HG02840 (cell line): ENCODE data around the gene RABGAP1L.
"Not testable (repeated sequence)": the region's sequence is repeated elsewhere in the genome, so short reads cannot be mapped to it uniquely, and the experiment has no call there.

Experiments
- ATAC-seq: cut with Tn5 transposase; IDR thresholded peaks from one replicate; pipeline ENCODE4 v1.9.1; 2021; ENCODE audit warnings: mild to moderate bottlenecking, moderate library complexity, moderate number of reproducible peaks; ENCODE audit not compliant: unreplicated experiment, low FRiP score

RABGAP1L gene

DNA sequence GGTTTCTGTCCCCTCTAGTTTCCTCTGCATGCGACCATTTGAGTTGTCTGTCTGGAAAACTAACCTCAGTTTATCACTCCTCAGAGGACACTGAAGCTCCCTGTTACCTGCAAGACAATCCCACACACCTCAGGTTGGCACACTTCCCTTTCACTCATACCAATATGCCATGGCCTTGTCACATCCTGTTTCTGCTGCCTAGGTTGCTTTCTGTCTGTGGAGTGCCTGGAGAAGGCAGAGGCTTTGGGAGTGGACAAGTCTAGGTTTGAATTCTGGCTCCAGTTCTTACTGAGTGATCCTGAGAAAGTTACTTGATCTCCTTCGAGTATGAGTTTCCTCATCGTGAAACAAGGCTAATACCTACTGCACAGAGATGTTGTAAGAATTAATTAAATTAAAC lies 668.9 kb downstream of the RABGAP1L start:
- no peak for ATAC-seq

DNA sequence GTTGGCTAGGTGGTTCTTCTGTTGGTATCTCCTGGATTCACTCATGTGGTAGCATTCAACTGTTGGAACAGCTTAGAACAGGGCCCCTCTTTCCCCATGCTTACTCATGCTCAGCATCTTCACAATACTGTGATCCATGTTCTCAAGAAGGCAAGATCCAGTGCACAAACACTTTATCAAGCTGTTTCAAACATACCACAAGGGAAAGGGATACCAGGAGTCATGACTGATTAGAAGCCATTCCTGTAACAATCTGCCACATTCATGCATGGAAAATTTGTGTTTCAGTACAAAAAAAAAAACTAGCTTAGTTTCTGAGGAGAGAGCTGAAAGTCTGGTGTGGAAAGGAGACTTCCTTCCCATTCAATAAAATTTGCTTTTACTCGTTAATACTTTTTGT lies 670.7 kb downstream of the RABGAP1L start:
- no peak for ATAC-seq

DNA sequence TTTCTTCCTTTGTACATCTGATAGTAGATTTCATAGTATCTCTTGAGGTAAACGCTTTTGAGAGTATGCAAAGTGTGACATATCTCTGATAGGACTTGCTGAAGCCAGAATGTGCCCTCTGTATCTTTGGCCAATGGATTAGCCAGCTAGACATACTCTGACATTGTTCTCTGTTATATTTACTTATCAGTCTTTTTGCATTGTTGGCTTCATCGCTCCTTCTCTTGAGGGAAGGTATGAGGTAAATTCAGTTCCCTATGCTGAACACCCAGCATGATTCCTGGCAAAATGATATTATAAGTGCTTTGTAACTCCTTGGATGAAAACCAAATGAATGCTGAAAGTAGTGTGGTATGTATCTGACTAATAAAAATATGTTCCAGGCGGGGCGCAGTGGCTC lies 677.2 kb downstream of the RABGAP1L start:
- ATAC-seq: no peak

DNA sequence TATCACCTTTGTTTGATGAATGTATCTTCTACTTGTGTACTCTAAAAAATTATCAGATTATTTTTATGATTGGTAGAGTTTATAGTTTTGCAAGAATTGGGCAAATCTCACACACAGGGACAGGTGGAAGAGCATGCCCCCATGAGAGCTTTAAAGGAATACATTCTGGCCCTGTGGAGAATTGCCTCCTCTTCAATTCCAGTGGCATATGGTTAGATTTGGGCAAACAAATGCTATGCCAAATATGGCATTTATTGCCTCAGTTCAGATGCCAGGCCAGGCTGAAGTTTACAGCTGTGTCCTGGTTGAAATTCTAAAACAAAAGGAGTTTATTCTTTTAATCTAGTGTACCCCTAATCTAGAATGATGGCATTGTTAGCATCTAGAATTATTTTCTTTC lies 678.1 kb downstream of the RABGAP1L start:
- ATAC-seq: no peak

DNA sequence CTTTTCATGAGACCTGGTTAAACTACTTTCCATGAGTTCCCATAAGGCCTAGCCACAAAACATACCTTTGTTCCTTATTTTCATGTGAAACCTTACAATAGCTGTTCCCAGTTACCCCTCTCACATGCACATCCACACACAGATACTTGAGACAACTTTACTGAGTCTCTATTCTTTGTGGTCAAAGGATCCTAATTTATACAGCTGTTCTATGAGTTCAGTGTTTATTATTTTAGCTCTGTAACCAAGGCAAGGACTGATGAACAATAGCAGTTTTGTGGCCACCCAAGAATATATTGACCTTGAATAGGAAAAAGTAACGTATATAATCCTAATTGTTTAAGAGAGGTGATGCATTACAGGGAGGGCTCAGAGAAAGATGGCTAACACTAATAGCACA lies 679.9 kb downstream of the RABGAP1L start:
- no peak for ATAC-seq

DNA sequence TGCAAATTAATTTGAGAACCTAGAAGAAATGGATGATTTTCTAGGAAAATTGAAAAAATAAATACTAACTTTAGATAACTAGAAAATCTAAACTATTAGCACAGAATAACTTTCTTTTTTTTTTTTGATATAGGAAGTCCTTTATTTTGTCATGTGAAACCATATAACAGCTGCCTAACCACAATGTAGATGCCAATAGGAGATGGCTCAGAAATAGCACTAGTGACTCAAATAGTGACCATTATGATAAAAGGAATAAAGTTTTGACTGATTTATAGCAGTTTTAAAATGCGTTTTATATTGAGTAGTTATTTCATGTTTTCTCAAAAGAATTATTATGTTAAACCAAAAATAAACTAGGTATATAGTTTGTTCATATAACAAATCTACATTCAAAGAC lies 682.4 kb downstream of the RABGAP1L start:
- ATAC-seq: no peak

DNA sequence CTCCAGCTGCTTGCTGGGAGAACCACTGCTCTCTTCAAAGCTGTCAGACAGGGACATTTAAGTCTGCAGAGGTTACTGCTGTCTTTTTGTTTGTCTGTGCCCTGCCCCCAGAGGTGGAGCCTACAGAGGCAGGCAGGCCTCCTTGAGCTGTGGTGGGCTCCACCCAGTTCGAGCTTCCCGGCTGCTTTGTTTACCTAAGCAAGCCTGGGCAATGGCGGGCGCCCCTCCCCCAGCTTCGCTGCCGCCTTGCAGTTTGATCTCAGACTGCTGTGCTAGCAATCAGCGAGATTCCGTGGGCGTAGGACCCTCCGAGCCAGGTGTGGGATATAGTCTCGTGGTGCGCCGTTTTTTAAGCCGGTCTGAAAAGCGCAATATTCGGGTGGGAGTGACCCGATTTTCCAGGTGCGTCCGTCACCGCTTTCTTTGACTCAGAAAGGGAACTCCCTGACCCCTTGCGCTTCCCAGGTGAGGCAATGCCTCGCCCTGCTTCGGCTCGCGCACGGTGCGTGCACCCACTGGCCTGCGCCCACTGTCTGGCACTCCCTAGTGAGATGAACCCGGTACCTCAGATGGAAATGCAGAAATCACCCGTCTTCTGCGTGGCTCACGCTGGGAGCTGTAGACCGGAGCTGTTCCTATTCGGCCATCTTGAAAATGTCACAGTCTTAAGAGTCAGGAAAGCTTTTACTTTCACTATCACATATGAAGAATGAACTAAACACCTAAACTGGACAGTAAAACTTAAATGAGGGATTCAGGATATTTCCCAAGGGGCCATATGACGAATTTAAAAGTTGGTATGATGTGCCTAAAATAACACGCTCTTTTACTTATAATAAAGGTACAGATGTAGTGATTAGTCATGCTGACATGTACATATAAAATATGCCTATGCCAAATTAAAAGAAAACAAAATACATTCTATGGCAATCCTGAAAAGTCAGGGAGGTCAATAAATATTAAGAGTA lies 689.6 kb downstream of the RABGAP1L start:
- ATAC-seq: not testable (repeated sequence)

DNA sequence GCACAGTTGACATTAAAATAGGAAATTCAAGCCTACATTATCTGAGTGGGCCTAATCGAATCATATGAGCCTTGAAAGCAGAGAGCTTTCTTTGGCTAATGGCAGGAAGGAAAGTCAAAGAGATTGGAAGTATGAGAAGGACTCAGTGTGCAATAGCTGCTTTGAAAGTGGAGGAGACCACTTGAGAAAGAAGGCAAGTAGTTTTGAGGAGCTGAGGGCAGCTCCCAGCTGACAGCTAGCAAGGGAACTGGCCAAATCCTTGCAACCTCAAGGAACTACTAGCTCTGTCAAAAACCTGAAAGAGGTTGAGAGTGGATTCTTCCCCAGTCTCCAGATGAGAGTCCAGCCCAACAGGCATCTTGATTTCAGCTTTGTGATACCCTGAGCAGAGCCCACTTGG lies 691.4 kb downstream of the RABGAP1L start:
- ATAC-seq: no peak

DNA sequence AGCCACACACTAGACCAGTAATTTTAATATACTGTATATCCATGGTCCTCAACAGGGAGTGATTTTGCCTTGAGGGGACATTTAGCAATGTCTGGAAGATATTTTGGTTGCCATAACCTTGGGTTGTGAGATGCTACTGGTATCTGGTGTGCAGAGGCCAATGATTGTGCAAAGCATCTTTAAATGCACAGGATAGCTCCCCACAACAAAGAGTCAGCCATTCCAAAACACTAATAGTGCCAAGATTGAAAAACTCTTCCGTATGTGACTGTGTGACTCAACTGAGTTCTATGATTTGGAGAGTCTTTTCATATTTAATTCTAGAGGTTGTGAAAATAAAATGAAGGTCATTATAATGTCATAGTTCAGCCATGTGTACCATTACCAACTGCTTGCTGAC lies 699.0 kb downstream of the RABGAP1L start:
- no peak for ATAC-seq

DNA sequence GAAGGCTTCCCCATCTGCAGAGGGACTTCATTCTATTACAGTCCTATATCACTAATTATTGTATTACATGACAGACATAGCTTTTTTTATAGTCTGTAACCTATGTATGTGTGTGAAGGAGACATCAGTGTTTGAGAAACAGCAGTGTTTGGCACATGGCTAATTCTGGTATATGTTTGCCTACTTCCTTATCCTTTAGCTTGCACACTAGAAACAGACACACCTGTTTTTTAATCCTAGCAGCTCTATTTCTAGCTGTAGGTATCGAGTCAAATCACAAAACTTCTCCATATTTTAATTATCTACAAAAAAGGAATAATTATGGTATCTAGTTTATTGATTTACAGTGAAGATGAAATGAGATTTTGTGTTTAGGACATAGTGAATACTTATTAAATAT lies 711.0 kb downstream of the RABGAP1L start:
- no peak for ATAC-seq

DNA sequence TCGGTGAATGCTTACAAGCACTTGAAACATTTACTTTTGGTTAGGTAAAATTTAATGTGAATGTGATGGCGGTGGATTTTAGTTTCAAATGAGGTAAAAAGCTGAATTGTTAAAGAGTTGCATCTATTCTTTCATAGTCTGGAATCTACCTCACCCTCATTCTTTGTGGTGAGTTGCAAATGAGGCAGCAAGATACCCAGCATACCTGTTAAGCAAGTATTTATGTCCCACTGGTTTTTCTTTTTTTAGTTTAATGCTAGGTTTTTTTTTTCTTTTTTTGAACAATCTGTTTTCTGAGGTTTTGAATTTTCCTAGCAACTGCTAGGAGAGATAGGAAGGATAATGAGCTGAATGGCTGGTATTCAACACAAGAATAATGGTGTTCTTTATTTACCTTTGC lies 712.6 kb downstream of the RABGAP1L start:
- no peak for ATAC-seq

DNA sequence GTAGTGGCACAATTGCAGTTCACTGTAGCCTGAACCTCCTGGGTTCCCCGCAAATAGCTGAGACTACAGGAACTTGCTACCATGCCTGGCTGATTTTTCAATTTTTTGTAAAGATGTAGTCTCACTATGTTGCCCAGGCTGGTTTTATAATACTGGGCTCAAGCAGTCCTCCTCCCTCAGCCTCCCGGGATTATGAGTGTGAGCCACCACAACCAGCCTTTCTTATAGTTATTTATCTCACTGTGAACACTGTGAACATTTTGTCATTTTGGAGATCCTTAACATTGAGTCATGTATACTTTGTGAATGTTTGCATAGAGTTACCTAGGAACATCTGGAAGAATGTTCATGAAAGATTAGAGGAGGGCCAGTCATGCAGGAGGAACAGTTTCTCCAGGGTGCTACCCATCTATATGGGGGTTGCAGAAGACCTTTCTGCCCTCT lies 713.3 kb downstream of the RABGAP1L start:
- ATAC-seq: no peak

DNA sequence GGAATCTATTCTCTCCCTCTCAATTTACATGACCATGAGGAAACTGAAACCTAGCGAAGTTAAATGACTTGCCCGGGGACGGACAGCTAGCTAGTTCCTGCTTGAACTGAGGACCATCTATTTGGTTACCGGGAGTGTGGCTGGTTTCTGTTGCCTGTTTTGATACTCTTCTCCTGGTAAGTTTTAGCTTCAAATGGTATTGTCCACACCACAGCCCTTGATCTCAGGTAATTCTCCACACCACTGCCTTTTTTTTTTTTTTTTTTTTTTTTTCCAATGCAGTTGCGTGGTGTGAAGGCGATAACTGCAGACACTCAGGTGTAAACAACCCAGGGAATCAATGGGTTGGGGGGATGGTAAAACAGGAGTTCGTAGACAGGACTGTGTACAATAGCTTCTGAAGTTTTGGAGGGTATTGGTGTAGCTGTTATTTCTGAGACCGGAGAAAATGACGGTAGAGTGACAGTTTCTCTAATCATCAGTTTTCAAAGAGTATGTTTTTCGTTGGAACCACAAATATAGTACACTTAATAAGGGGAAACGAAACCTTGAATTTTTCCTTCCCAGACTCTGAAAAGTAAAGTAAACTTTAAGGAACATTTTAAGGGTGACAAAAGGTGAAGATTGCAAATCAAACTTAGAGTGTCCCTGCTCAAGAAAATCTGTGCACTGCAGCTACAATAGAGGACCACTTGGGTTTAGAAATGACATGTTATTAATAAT lies 715.2 kb downstream of the RABGAP1L start:
- no peak for ATAC-seq

DNA sequence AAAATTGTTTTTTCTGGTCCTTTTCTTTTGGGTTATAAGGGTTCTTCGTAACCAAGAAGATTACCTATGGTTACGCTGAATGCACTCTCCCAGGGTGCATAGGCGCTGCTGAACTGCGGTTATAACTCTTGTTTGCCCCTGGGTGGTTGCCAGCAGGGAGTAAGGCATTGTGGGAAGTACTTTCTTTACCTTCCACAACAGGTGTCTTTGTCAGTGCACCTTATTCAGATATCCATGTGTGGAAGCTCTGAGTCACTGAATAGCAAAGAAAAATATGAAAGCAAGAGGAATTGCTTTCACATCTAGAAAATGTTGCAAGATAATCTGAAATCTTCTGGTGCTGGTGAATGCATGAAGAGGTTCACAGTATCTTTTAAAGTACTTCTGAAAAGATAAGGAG lies 716.0 kb downstream of the RABGAP1L start:
- ATAC-seq: no peak

DNA sequence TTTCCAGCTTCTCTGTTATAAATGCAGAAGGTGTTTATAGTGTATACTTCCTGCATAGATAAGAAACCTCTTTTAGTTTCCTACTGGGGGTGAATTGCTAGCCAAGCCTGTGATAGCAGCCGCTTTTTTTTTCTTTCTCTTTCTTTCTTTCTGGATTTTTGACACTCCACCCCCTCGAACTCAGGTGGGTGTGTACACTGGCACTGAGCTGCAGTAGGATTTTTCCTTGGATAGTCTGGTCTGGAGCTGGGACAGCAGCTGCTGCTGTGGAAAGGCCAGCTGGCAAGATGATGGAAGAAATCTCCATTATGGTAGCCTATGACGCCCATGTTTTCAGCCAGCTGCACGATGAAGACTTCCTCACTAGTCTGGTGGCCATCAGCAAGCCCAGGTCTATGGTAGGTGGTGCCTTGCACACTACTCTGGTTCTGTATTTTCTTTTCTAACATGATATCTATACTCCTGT lies 717.9 kb downstream of the RABGAP1L start:
- no peak for ATAC-seq

DNA sequence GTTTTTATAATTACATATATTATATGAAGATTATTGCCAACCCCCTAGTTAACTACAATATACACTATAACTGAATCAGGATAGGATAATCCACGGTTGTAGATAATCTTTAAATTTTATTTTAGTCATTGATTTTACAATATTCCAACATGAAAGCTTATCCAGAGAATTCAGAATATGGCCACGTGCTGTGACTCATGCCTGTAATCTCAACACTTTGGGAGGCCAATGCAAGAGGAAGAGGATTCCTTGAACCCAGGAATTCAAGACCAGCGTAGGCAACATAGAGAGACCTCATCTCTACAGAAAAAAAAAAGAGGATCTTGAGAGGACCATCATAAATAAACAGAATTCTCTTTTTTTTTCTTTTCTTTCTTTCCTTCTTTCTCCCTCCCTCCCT lies 720.9 kb downstream of the RABGAP1L start:
- ATAC-seq: no peak

DNA sequence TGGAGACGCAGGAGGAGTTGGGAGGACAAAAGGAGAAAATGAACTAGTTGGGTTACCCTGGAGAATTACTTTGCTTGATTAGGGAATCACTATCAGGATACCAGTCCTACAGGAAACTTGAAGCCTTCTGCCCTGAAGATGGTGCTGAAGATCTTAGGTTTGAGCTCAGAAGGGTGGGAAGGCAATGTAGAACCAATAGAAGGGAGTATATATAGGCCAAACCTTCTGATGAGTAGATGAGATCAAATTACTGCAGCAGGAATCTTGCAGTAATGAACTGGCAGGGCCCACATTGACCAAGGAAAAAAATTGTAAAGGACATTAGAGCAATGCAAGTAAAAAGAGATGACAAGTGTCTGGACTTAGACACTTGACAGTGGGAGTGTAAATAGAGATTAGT lies 724.1 kb downstream of the RABGAP1L start:
- ATAC-seq: no peak

DNA sequence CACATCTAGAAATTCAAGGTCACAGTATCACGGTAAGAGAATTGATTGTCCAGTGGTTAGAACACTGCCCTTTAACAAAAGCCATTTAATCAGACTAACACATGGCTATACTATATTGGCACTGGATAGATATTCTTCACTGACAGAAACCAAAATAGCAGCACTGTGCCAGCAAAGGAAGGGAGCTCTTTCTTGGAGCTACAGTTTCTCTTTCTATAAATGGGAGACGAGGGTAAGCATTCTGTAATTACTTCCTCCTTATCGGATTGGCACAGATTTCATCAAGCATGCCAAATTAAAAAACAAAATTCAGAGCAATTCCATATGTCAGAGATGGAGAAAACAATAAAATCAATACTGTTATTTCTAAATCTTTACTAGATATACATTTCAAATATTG lies 724.7 kb downstream of the RABGAP1L start:
- no peak for ATAC-seq

DNA sequence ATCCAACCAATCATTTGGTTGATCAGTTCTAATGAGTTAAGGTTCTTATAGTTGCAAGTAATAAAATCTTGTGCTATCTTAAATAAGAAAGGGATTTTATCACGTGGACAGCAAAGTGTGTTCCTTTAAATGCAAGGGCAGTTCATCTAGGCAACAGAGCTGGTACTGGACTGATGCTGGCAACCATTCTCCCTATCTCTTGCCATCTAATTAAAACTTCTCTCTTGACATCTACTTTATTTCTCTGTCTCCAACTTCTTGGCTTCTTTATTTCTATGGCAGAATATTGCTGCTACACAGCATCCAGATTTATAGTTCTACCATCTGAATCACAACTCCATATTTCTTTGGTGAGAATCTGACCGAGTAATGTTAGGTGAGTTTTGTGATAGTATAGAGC lies 725.2 kb downstream of the RABGAP1L start:
- no peak for ATAC-seq

DNA sequence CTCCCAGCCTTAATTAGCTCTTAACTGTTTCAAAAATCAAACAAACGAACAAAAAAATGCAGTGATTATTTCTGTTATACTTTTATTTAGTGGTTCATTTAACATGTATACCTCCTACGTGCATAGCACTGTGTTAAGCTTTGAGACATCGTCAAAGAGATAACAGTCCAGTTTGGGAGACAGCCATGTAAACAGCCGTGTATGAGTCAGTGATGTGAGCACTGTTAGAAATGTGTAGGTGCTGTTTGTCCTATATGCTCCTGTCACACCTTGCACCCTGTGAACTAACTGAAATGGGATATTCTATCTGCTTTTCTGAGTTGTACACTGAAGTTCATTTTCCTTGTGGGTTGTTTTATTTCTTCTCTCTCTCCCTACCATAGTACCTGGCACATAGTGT lies 730.7 kb downstream of the RABGAP1L start:
- no peak for ATAC-seq

DNA sequence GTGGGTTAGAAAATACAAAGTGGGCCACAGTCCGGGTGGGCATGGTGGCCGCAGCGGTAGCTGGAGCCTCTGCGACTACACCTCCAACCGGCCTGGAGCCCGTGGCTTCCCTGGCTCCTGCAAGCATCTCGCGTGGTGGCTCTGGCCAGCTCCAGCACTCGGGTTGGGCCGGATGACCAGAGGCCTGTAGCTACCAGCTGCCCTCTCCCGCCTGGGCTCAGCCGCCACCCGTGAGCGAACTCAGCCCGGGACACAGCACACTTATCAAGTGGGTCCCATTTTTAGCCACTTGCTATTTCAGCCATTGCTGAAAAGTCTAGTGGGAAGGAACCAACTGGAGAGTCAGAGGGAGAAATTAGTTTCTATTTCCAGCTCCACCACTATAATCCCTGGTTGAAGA lies 732.7 kb downstream of the RABGAP1L start:
- ATAC-seq: no peak
